Measurements from ENCODE around the gene AK2.
"Not testable (repeated sequence)": the region's sequence is repeated elsewhere in the genome, so short reads cannot be mapped to it uniquely, and the experiment has no call there.

Gene AK2

GRCh38 chr1:32977546-32978087, 59.1 kb downstream of the AK2 start:
- no peak for DNase-seq (ENCODE audit: low read depth in 4 of 4, low spot score in 1 of 4)

- not testable (repeated sequence) for DNase-seq (ENCODE audit: low read depth in 4 of 4, low spot score in 1 of 4)
Observed at GRCh38 chr1:32975055-32975454, 61.6 kb downstream of the AK2 start.

GRCh38 chr1:32973458-32973857, 63.2 kb downstream of the AK2 start:
- not testable (repeated sequence) for DNase-seq (ENCODE audit: low read depth in 4 of 4, low spot score in 1 of 4)

- no peak for DNase-seq (ENCODE audit: low read depth in 4 of 4, low spot score in 1 of 4)
Observed at GRCh38 chr1:32972814-32973428, 63.8 kb downstream of the AK2 start.

- DNase-seq (ENCODE audit: low read depth in 4 of 4, low spot score in 1 of 4) = no peak
Observed at GRCh38 chr1:32971576-32971975, 65.1 kb downstream of the AK2 start.

- DNase-seq (ENCODE audit: low read depth in 4 of 4, low spot score in 1 of 4) = no peak
Observed at GRCh38 chr1:32971156-32971555, 65.5 kb downstream of the AK2 start.

- DNase-seq (ENCODE audit: low read depth in 4 of 4, low spot score in 1 of 4) = no peak
Observed at GRCh38 chr1:32969566-32969965, 67.1 kb downstream of the AK2 start.

GRCh38 chr1:32967888-32968568, 68.7 kb downstream of the AK2 start:
- no peak for DNase-seq (ENCODE audit: low read depth in 4 of 4, low spot score in 1 of 4)

- DNase-seq (ENCODE audit: low read depth in 4 of 4, low spot score in 1 of 4) = no peak
Observed at GRCh38 chr1:32966900-32967299, 69.8 kb downstream of the AK2 start.

- DNase-seq (ENCODE audit: low read depth in 4 of 4, low spot score in 1 of 4) = no peak
Observed at GRCh38 chr1:32965251-32965747, 71.4 kb downstream of the AK2 start.

GRCh38 chr1:32964461-32965250, 72.0 kb downstream of the AK2 start, which contains the start of gene RNF19B:
Gene RNF19B (minus strand): TSS chr1:32964809. CDS start chr1:32964685, 124 bp downstream.
- peak; percentile 76 to 94 (median 89) for DNase-seq (ENCODE audit: low read depth in 4 of 4, low spot score in 1 of 4)

- peak; percentile 13 to 40 (median 27) for DNase-seq (ENCODE audit: low read depth in 4 of 4, low spot score in 1 of 4)
Observed at GRCh38 chr1:32963746-32964460, 72.8 kb downstream of the AK2 start.

GRCh38 chr1:32962248-32962896, 74.3 kb downstream of the AK2 start:
- DNase-seq (ENCODE audit: low read depth in 4 of 4, low spot score in 1 of 4) = no peak

- DNase-seq (ENCODE audit: low read depth in 4 of 4, low spot score in 1 of 4) = no peak
Observed at GRCh38 chr1:32960819-32961355, 75.8 kb downstream of the AK2 start.

GRCh38 chr1:32960342-32960741, 76.3 kb downstream of the AK2 start:
- DNase-seq (ENCODE audit: low read depth in 4 of 4, low spot score in 1 of 4) = no peak

GRCh38 chr1:32958827-32959226, 77.9 kb downstream of the AK2 start:
- no peak for DNase-seq (ENCODE audit: low read depth in 4 of 4, low spot score in 1 of 4)

Data from stimulated activated CD4-positive, alpha-beta T cell treated with anti-CD3 and anti-CD28 coated beads, Interleukin-1b, Interleukin-23, amount 100 ng/mL, for 24 hours (primary cell).